Heart right ventricle (tissue), 16 donors: Measurements from ENCODE around the gene AIF1. TPM values are rescaled to one million over a fixed set of nuclear protein-coding genes. Genes with fewer than 3 reads are reported as not detected.

Experiments
- ATAC-seq, 8 donors: fragments of 200-7000 bp; cut with Tn5 transposase; one replicate each; pipeline ENCODE4 v1.9.1; 2020; ENCODE audit warnings: mild to moderate bottlenecking in 8 of 8, moderate library complexity in 8 of 8, moderate number of reproducible peaks in 1 of 8
- DNase-seq, 2 donors: peaks; one replicate each; pipeline ENCODE4 v3.0.0-alpha.2; 2020
- H3K27ac ChIP-seq, 10 donors: fragments of 200-600 bp; sonication (generic) in 2 of 10; one replicate each; pipeline versions ENCODE4 v1.5.0 to v1.8.0; 2020 to 2022; ENCODE audit warnings: mild to moderate bottlenecking in 3 of 10
- H3K27me3 ChIP-seq, 7 donors: fragments of 200-600 bp; one replicate each; pipeline ENCODE4 v1.8.0; 2021 to 2022; ENCODE audit warnings: mild to moderate bottlenecking in 2 of 7
- H3K36me3 ChIP-seq, 9 donors: fragments of 200-600 bp; sonication (generic) in 1 of 9; one replicate each; pipeline versions ENCODE4 v1.5.0 to v1.8.0; 2020 to 2022; ENCODE audit warnings: mild to moderate bottlenecking in 2 of 9
- H3K4me1 ChIP-seq, 9 donors: fragments of 200-600 bp; sonication (generic) in 1 of 9; one replicate each; pipeline versions ENCODE4 v1.5.0 to v1.8.0; 2020 to 2022; ENCODE audit warnings: mild to moderate bottlenecking in 4 of 9
- H3K4me3 ChIP-seq, 10 donors: fragments of 200-600 bp; sonication (generic) in 2 of 10; one replicate each; pipeline versions ENCODE4 v1.5.0 to v1.8.0; 2020 to 2022; ENCODE audit warnings: mild to moderate bottlenecking in 7 of 10, moderate library complexity in 2 of 10
- H3K9me3 ChIP-seq, 11 donors: fragments of 200-600 bp in 10 of 11; sonication (generic) in 2 of 11; one replicate each; pipeline versions ENCODE4 v1.5.0 to v1.8.0; 2013 to 2022; ENCODE audit warnings: mild to moderate bottlenecking in 2 of 11, control low read depth in 1 of 11, moderate library complexity in 1 of 11
- CTCF ChIP-seq, 9 donors: fragments of 200-600 bp; sonication (generic) in 2 of 9; IDR thresholded peaks; one replicate each; pipeline versions ENCODE4 v1.5.0 to v1.8.0; 2021 to 2022; ENCODE audit warnings: antibody characterized with exemption in 9 of 9, mild to moderate bottlenecking in 5 of 9, moderate library complexity in 1 of 9
- WGBS, 2 donors: extraction: QIAGEN DNeasy Blood & Tissue Kit; methylation state at CpG; one replicate each; pipeline ENCODE4 v1.1.7; 2013; ENCODE audit warnings: inconsistent platforms in 1 of 2; 5-methylcytosine and 5-hydroxymethylcytosine counted together
- intact Hi-C, 10 donors: fragments of 100-400 bp; cut with DNase I; formaldehyde crosslinking; loops; one replicate each; pipeline versions ENCODE4 v1.11.1 to v1.14.2; 2022
- polyA plus RNA-seq, 2 donors: library from polyadenylated mRNA; stranded (reverse); fragments of 200-250 nt; gene quantifications; one replicate each; pipeline ENCODE4 v1.2.3, GENCODE V29; 2013
- total RNA-seq, 10 donors: library from RNA; stranded (reverse); fragmentation: NEBNext Ultra II Directional in 3 of 10; extraction: Animal tissue kit (Norgen Biotek cat#: 25700) in 3 of 10; gene quantifications; one replicate each; pipeline versions ENCODE4 v1.2.1 to v1.2.4, GENCODE V29; 2021 to 2023
- donor health status: Arrhythmogenic right ventricular cardiomyopathy.
- donor health status: ischemic (EF 13 %, LVEDD 7.1; RV severe dilation, severe dysfunction).
- donor health status: healthy with polysubstance abuse.
- donor health status: DM: no; HTN: yes; CAD: no.
- donor health status: DM: no; HTN: no; CAD: no.
- donor health status: ischemic (EF 25% LVEDD 6.9; RV normal size, moderate dysfunction).
- donor health status: ischemic (EF 25% LVEDD 5.7; RV mildly dilated, moderate dysfunction).
- donor health status: healthy.
- donor health status: DM: yes; HTN: yes; CAD: no.
- donor health status: Ischemic cardiomyopathy.
- donor health status: ischemic (EF 35%, LVEDD 5.7; RV mildly dilated, moderate dysfunction).
- donor health status: nonischemic (EF 11% LVEDD 7.7; RV severe dilation, severe dysfunction).
- donor health status: DM: yes; HTN: yes; CAD: no.
- donor health status: PGD.
- donor health status: ischemic (EF 29% LVEDD 5.4; RV normal size, mild dysfunction).
- donor health status: nonischemic (EF 23%, LVEDD 6.1; RV moderate dilation, normal function).

Gene AIF1
- total and polyA plus RNA-seq, 12 donors: 2.8 to 62.1 (median 7.8) TPM

GRCh38 chr6:31658983-31659648 lies 44.1 kb downstream of the AIF1 start:
- H3K27me3 ChIP-seq: no peaks in the 10 kb centered on the region
- intact Hi-C loops: no loop called here
- 84 to 87% methylated on average over 13 of the region's 13 CpGs for WGBS, 2 donors
- H3K4me1 ChIP-seq: peaks cover 25 to 73% (median 56%) of the 10 kb centered on the region in 9 donors
- H3K27ac ChIP-seq: peak overlapping the region in 8 of 10 donors; percentile 88 to 98 (median 94)
- no peak for TF ChIP-seq CTCF (IDR thresholded peaks at IDR 0.05)
- H3K9me3 ChIP-seq: no peaks in the 10 kb centered on the region
- DNase-seq: no peak
- no peak for ATAC-seq
- peaks cover 0 to 62% (median 4%) of the 10 kb centered on the region in 9 donors for H3K36me3 ChIP-seq
- peak overlapping the region; percentile 69 to 94 (median 87) for H3K4me3 ChIP-seq

GRCh38 chr6:31659649-31660380 lies 44.8 kb downstream of the AIF1 start:
- H3K4me1 ChIP-seq: peaks cover 27 to 75% (median 59%) of the 10 kb centered on the region in 9 donors
- no peak for TF ChIP-seq CTCF (IDR thresholded peaks at IDR 0.05)
- peak overlapping the region in 9 of 10 donors; percentile 88 to 98 (median 94) for H3K27ac ChIP-seq
- peak overlapping the region; percentile 69 to 94 (median 87) for H3K4me3 ChIP-seq
- no peak for DNase-seq
- H3K27me3 ChIP-seq: no peaks in the 10 kb centered on the region
- peaks cover 0 to 62% (median 4%) of the 10 kb centered on the region in 9 donors for H3K36me3 ChIP-seq
- peak in 1 of 8 donors; percentile 8 for ATAC-seq
- intact Hi-C loops: loop anchor here in 1 of 10 donors (10.0 kb wide), 1 partner anchor 1755 kb away; the partner anchor contains the start of genes CUTA and PHF1
- WGBS, 2 donors: 24 to 26% methylated on average over 13 of the region's 13 CpGs
- H3K9me3 ChIP-seq: no peaks in the 10 kb centered on the region

GRCh38 chr6:31660381-31661261 lies 45.6 kb downstream of the AIF1 start, which contains the start of gene C6orf47:
TSS of gene C6orf47 (minus strand) at chr6:31660778. CDS start at chr6:31659947, 831 bp downstream.
- H3K4me1 ChIP-seq: peaks cover 27 to 75% (median 58%) of the 10 kb centered on the region in 9 donors
- H3K27me3 ChIP-seq: no peaks in the 10 kb centered on the region
- peaks cover 0 to 55% (median 4%) of the 10 kb centered on the region in 9 donors for H3K36me3 ChIP-seq
- no peaks in the 10 kb centered on the region for H3K9me3 ChIP-seq
- DNase-seq (peak; percentile 88 to 89), ATAC-seq (peak; percentile 73 to 84 (median 78))
- WGBS, 2 donors: 0 to 1% methylated on average over 52 of the region's 52 CpGs
- intact Hi-C loops: loop anchor here in 1 of 10 donors (10.0 kb wide), 1 partner anchor 1754 kb away; the partner anchor contains the start of genes CUTA and PHF1
- H3K4me3 ChIP-seq: peak within 1 kb of the TSS; percentile 69 to 94 (median 87)
- no peak for TF ChIP-seq CTCF (IDR thresholded peaks at IDR 0.05)
- H3K27ac ChIP-seq: peak within 1 kb of the TSS; percentile 82 to 98 (median 92)
